ENCODE data around the gene FSTL4.

- TF ChIP-seq CTCF (IDR thresholded peaks at IDR 0.05) (no peak), EP300 (IDR thresholded peaks at IDR 0.05) (no peak)
Measured at GRCh38 chr5:133189881-133190280, 422.5 kb downstream of the FSTL4 start.

All from ovary (tissue), 3 donors.